GM12878 (cell line): Measurements from ENCODE around the gene CCDC24. TPM values are rescaled to one million over a fixed set of nuclear protein-coding genes. Genes with fewer than 3 reads are reported as not detected.

Source experiments
- ATAC-seq: fragments of 200-7000 bp; cut with Tn5 transposase; 3 replicates; pipeline ENCODE4 v1.9.1; 2020; ENCODE audit warnings: mild to moderate bottlenecking, moderate library complexity
- BruUV-seq: library from RNA; stranded (reverse); fragments of 400-500 nt; replicated peaks from 2 replicates; lab custom pipeline; 2021; lab: Mats Ljungman, UMichigan
- CTCF ChIA-PET: fragments of 300-600 bp; sonication (Branson Sonifier 250); formaldehyde crosslinking; extraction: SDS; loops from one replicate; lab custom pipeline; 2021; ENCODE audit warnings: inconsistent platforms; lab: Yijun Ruan, JAX
- POLR2A ChIA-PET: fragments of 350-600 bp; formaldehyde crosslinking; extraction: SDS; loops from one replicate; lab custom pipeline; 2021; ENCODE audit warnings: inconsistent platforms; lab: Charles Lee
- RAD21 ChIA-PET: fragments of 300-600 bp; sonication (Branson Sonifier 250); formaldehyde crosslinking; loops from one replicate; lab custom pipeline; 2023; ENCODE audit warnings: antibody characterized with exemption; ENCODE audit not compliant: unreplicated experiment; lab: Charles Lee
- SMC1A ChIA-PET: fragments of 300-600 bp; sonication (Branson Sonifier 250); formaldehyde crosslinking; loops from one replicate; lab custom pipeline; 2023; ENCODE audit not compliant: unreplicated experiment, uncharacterized antibody; lab: Charles Lee
- DNase-seq: peaks from one replicate; pipeline ENCODE4 v3.0.0-alpha.2; 2011; ENCODE audit warnings: low read depth, low spot score
- FAIRE-seq: peaks from 3 replicates; lab custom pipeline; 2011; peaks lifted over from hg19 to GRCh38; lab: Jason Lieb, UNC
- H2AFZ ChIP-seq: 2 replicates; pipeline ENCODE4 v1.6.0; 2011; ENCODE audit warnings: low read depth, low read length, control low read depth; ENCODE audit not compliant: control insufficient read depth
- H3K27ac ChIP-seq: 2 replicates; pipeline ENCODE4 v1.5.1; 2011; ENCODE audit warnings: control low read depth; ENCODE audit not compliant: control insufficient read depth, insufficient read depth
- H3K27me3 ChIP-seq, 2 experiments: replicated peaks in 1 of 2; 2 replicates each; pipeline versions ENCODE4 v1.6.0 to v1.6.1; 2011; ENCODE audit warnings: low read length in 1 of 2; ENCODE audit not compliant: control insufficient read depth in 2 of 2, insufficient read depth in 2 of 2
- H3K36me3 ChIP-seq, 2 experiments: 2 replicates each; pipeline ENCODE4 v1.5.1; 2011; ENCODE audit warnings: low read length in 1 of 2; ENCODE audit not compliant: control insufficient read depth in 2 of 2, insufficient read depth in 2 of 2
- H3K4me1 ChIP-seq: 2 replicates; pipeline ENCODE4 v1.6.1; 2011; ENCODE audit warnings: mild to moderate bottlenecking, low read length, moderate library complexity, mixed read lengths; ENCODE audit not compliant: control insufficient read depth, insufficient read depth
- H3K4me2 ChIP-seq: 2 replicates; pipeline ENCODE4 v1.6.0; 2011; ENCODE audit warnings: control low read depth; ENCODE audit not compliant: control insufficient read depth, insufficient read depth
- H3K4me3 ChIP-seq: fragments of 200-600 bp; sonication (generic); 2 replicates; pipeline ENCODE4 v1.5.1; 2016
- H3K79me2 ChIP-seq: 2 replicates; pipeline ENCODE4 v1.6.0; 2011; ENCODE audit warnings: low read length; ENCODE audit not compliant: control insufficient read depth, insufficient read depth
- H3K9ac ChIP-seq: 2 replicates; pipeline ENCODE4 v1.8.0; 2011; ENCODE audit warnings: low read length, control low read depth, mixed read lengths; ENCODE audit not compliant: control insufficient read depth, insufficient read depth
- H3K9me3 ChIP-seq: replicated peaks from 3 replicates; pipeline ENCODE4 v1.5.1; 2011; ENCODE audit warnings: mild to moderate bottlenecking, low read length; ENCODE audit not compliant: control insufficient read depth, insufficient read depth
- H4K20me1 ChIP-seq: 2 replicates; pipeline ENCODE4 v1.6.0; 2011; ENCODE audit not compliant: control insufficient read depth, insufficient read depth
- ATF2 ChIP-seq: IDR thresholded peaks from 2 replicates; pipeline ENCODE4 v1.6.1; 2012; ENCODE audit warnings: low read length, inconsistent platforms
- BCL3 ChIP-seq: IDR thresholded peaks from 2 replicates; pipeline ENCODE4 v1.6.1; 2011; ENCODE audit warnings: borderline replicate concordance, low read depth, mild to moderate bottlenecking, moderate library complexity, low read length; ENCODE audit not compliant: insufficient read depth, poor library complexity, severe bottlenecking
- ESRRA ChIP-seq: IDR thresholded peaks from 2 replicates; pipeline ENCODE4 v1.6.1; 2012; ENCODE audit warnings: mild to moderate bottlenecking, low read length, improper control_type of control experiment
- FOXK2 ChIP-seq: fragments of 450-650 bp; IDR thresholded peaks from 2 replicates; pipeline ENCODE4 v1.6.1; 2017; ENCODE audit warnings: mild to moderate bottlenecking, moderate library complexity
- KAT2A ChIP-seq: conservative IDR thresholded peaks from 2 replicates; pipeline ENCODE4 v1.6.1; 2011; ENCODE audit warnings: low read depth, low read length; ENCODE audit not compliant: control insufficient read depth
- LARP7 ChIP-seq: fragments of 450-650 bp; IDR thresholded peaks from 2 replicates; pipeline ENCODE4 v1.6.1; 2017; ENCODE audit warnings: mild to moderate bottlenecking
- MAX ChIP-seq: IDR thresholded peaks from 2 replicates; pipeline ENCODE4 v1.6.1; 2012; ENCODE audit warnings: low read depth, low read length, improper control_type of control experiment
- SRF ChIP-seq, 2 experiments: IDR thresholded peaks; 2 replicates each; pipeline ENCODE4 v1.6.1; 2011; ENCODE audit warnings: low read depth in 2 of 2, low read length in 2 of 2, mild to moderate bottlenecking in 1 of 2, moderate library complexity in 1 of 2
- SUPT20H ChIP-seq: IDR thresholded peaks from 2 replicates; pipeline ENCODE4 v1.6.1; 2011; ENCODE audit warnings: low read depth, mild to moderate bottlenecking, low read length, moderate library complexity, borderline replicate concordance; ENCODE audit not compliant: control insufficient read depth
- TCF3 ChIP-seq: IDR thresholded peaks from 2 replicates; pipeline ENCODE4 v1.6.1; 2012; ENCODE audit warnings: low read depth, mild to moderate bottlenecking, low read length, borderline replicate concordance; ENCODE audit not compliant: insufficient read depth
- ZNF384 ChIP-seq: IDR thresholded peaks from 2 replicates; pipeline ENCODE4 v1.6.1; 2012; ENCODE audit warnings: low read depth, mild to moderate bottlenecking, low read length, improper control_type of control experiment, borderline replicate concordance
- ZNF622 ChIP-seq: fragments of 450-650 bp; IDR thresholded peaks from 2 replicates; pipeline ENCODE4 v1.6.1; 2017; ENCODE audit warnings: mild to moderate bottlenecking, inconsistent platforms
- WGBS: methylation state at CpG from one replicate; pipeline ENCODE4 v1.1.6; 2016; ENCODE audit warnings: low lambda C conversion rate; ENCODE audit not compliant: insufficient replicate concordance, insufficient coverage; ENCODE audit errors: missing lambda C conversion rate; 5-methylcytosine and 5-hydroxymethylcytosine counted together
- in situ Hi-C: fragments of 300-500 bp; cut with MboI; formaldehyde crosslinking; loops from 9 replicates; pipeline ENCODE4 v1.14.3; 2018; ENCODE audit warnings: mixed read lengths
- intact Hi-C: fragments of 100-400 bp; cut with micrococcal nuclease; formaldehyde crosslinking; loops from one replicate; pipeline ENCODE4 v1.14.2; 2022; ENCODE audit not compliant: unreplicated experiment
- polyA plus RNA-seq, 11 experiments: library from polyadenylated mRNA; depleted of rRNA in 4 of 11; unstranded in 6 of 11; stranded (reverse) in 5 of 11; fragments of >200 nt; fragmentation: Nextera tagmentation in 4 of 11; fragmentation: Illumina TruSeq in 1 of 11; extraction: Ambion mirVana in 4 of 11; extraction: Trizol in 1 of 11; gene quantifications; 1 replicate in 1 of 11; 2 replicates in 10 of 11; pipeline versions ENCODE4 v1.2.1 to v1.2.3, GENCODE V29; 2011 to 2016; ENCODE audit warnings: inconsistent platforms in 2 of 11, missing spikeins in 2 of 11, low read depth in 1 of 11
- total RNA-seq, 4 experiments: library from RNA; depleted of rRNA in 3 of 4; stranded (reverse); fragments of >200 nt in 3 of 4; fragmentation: Illumina TruSeq in 1 of 4; extraction: Trizol in 1 of 4; gene quantifications; 2 replicates each; pipeline versions ENCODE4 v1.2.1 to v1.2.3, GENCODE V29; 2013 to 2021
- TF ChIP-seq, protein P1 (sequence below): IDR thresholded peaks from 2 replicates; pipeline ENCODE4 v1.6.1; 2012; ENCODE audit warnings: low read depth, low read length, improper control_type of control experiment

CCDC24 gene
- total and polyA plus RNA-seq, 10 of the 15 experiments (the other 5 are each of a cell fraction or from before 2014, with no cell fraction given), result 0.18 to 3.1 (median 1.6) TPM; not detected in 1

GRCh38 chr1:43982241-43982640, 9.2 kb upstream of the CCDC24 start:
- H2AFZ ChIP-seq, result no peak overlapping the region
- intact Hi-C loops (no loop called here), in situ Hi-C loops (no loop called here)
- no peak overlapping the region for H3K4me3 ChIP-seq
- ChIA-PET RAD21 (no interaction called here), CTCF (no interaction called here), SMC1A (no interaction called here), POLR2A (no interaction called here)
- no peaks in the 10 kb centered on the region for H4K20me1 ChIP-seq
- BruUV-seq, result no TSS peak
- peaks cover 0 to 4% of the 10 kb centered on the region in 2 experiments; a peak in 3 of 4 replicates for H3K36me3 ChIP-seq
- no peak overlapping the region for H3K9ac ChIP-seq
- no peaks in the 10 kb centered on the region for H3K27me3 ChIP-seq
- 94% methylated on average over 8 of the region's 8 CpGs for WGBS
- no peaks in the 10 kb centered on the region for H3K9me3 ChIP-seq
- H3K4me2 ChIP-seq, result no peak overlapping the region
- no peak for DNase-seq
- TF ChIP-seq TCF3, result no peak
- no peak overlapping the region for H3K27ac ChIP-seq
- no peak for FAIRE-seq
- ATAC-seq, result no peak
- peaks cover 23% of the 10 kb centered on the region for H3K79me2 ChIP-seq
- H3K4me1 ChIP-seq, result peaks cover 20% of the 10 kb centered on the region

DNA sequence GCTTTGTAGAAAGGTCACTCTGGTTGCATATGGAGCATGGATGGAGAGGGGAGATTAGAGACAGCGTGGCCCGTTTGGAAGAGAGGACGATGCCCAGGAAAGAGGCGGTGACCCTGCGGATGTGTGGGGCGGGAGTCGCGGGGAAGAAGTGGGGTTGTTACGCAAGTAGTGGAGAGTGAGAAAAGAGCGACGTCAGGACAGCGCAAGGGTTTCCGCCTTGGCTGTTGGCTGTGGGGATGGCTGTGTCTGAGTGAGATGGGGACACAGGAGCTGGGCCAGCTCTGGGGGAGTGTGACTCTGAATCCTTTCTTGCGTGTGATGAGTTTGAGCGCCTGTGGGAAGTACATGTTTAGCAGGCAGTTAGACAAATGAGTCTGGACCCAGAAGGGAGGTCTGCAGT, 8.6 kb upstream of the CCDC24 start:
- in situ Hi-C loops (no loop called here), intact Hi-C loops (no loop called here)
- POLR2A ChIA-PET, result no interaction called here
- SMC1A ChIA-PET, result no interaction called here
- Histone ChIP-seq H3K4me3 (no peak overlapping the region), H3K27me3 (no peaks in the 10 kb centered on the region), H3K27ac (no peak overlapping the region), H3K9me3 (no peaks in the 10 kb centered on the region), H3K4me1 (peaks cover 19% of the 10 kb centered on the region), H3K4me2 (no peak overlapping the region), H2AFZ (no peak overlapping the region), H3K79me2 (peaks cover 19% of the 10 kb centered on the region), H3K9ac (no peak overlapping the region), H4K20me1 (no peaks in the 10 kb centered on the region), H3K36me3 (peaks cover 0 to 4% of the 10 kb centered on the region in 2 experiments; a peak in 3 of 4 replicates)
- 95% methylated on average over 15 of the region's 15 CpGs for whole genome bisulfite sequencing
- DNase-seq (no peak), FAIRE-seq (no peak), ATAC-seq (no peak)
- BruUV-seq, result no TSS peak
- CTCF ChIA-PET, result no interaction called here
- RAD21 ChIA-PET, result no interaction called here
- TF ChIP-seq BCL3 (no peak), ZNF384 (no peak), SUPT20H (no peak), FOXK2 (no peak), MAX (no peak), ESRRA (no peak), KAT2A (no peak), SRF (IDR thresholded peaks at IDR 0.05; ENCODE audit: low read depth in 2 of 2, low read length in 2 of 2) (no peak), LARP7 (no peak), ZNF622 (no peak), ATF2 (no peak)
- TF ChIP-seq, protein P1, sequence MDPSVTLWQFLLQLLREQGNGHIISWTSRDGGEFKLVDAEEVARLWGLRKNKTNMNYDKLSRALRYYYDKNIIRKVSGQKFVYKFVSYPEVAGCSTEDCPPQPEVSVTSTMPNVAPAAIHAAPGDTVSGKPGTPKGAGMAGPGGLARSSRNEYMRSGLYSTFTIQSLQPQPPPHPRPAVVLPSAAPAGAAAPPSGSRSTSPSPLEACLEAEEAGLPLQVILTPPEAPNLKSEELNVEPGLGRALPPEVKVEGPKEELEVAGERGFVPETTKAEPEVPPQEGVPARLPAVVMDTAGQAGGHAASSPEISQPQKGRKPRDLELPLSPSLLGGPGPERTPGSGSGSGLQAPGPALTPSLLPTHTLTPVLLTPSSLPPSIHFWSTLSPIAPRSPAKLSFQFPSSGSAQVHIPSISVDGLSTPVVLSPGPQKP, result no peak
